Ascending aorta (tissue), 2 donors: Measurements from ENCODE around the gene MLH1. TPM values are rescaled to one million over a fixed set of nuclear protein-coding genes. Genes with fewer than 3 reads are reported as not detected.
A peak's percentile ranks its signal among the peaks of the same experiment; 100 is the strongest.

Experiments used
- DNase-seq, 2 donors: peaks; one replicate each; pipeline ENCODE4 v3.0.0-alpha.2; 2019; ENCODE audit warnings: low spot score in 2 of 2
- H3K27ac ChIP-seq, 2 donors: fragments of 200-600 bp; sonication (generic); one replicate each; pipeline ENCODE4 v1.5.1; 2016 to 2017; ENCODE audit warnings: mild to moderate bottlenecking in 1 of 2
- H3K27me3 ChIP-seq: fragments of 200-600 bp; sonication (generic); one replicate; pipeline ENCODE4 v1.5.1; 2017
- H3K36me3 ChIP-seq, 2 donors: fragments of 200-600 bp; sonication (generic); one replicate each; pipeline ENCODE4 v1.5.1; 2016
- H3K4me1 ChIP-seq, 2 donors: fragments of 200-600 bp; sonication (generic); one replicate each; pipeline ENCODE4 v1.5.1; 2016 to 2017; ENCODE audit warnings: mild to moderate bottlenecking in 1 of 2
- H3K4me3 ChIP-seq, 2 donors: fragments of 200-600 bp; sonication (generic); one replicate each; pipeline ENCODE4 v1.5.1; 2016 to 2017; ENCODE audit warnings: mild to moderate bottlenecking in 1 of 2
- H3K9me3 ChIP-seq, 2 donors: fragments of 200-600 bp; sonication (generic); one replicate each; pipeline ENCODE4 v1.5.1; 2016
- CTCF ChIP-seq, 3 experiments: fragments of 200-600 bp in 2 of 3; fragments of 450-650 bp in 1 of 3; sonication (generic) in 2 of 3; IDR thresholded peaks; one replicate each; pipeline ENCODE4 v1.5.1; 2016 to 2019; ENCODE audit warnings: antibody characterized with exemption in 3 of 3, mild to moderate bottlenecking in 1 of 3, moderate library complexity in 1 of 3
- intact Hi-C: fragments of 100-400 bp; cut with DNase I; formaldehyde crosslinking; loops from one replicate; pipeline ENCODE4 v1.15.1; 2023
- total RNA-seq: library from RNA; depleted of rRNA; stranded (reverse); fragments of >200 nt; gene quantifications from one replicate; pipeline ENCODE4 v1.1.0, GENCODE V29; 2016

MLH1 gene
- total RNA-seq, 1 donor from 2014 or later: 18.0 TPM

DNA sequence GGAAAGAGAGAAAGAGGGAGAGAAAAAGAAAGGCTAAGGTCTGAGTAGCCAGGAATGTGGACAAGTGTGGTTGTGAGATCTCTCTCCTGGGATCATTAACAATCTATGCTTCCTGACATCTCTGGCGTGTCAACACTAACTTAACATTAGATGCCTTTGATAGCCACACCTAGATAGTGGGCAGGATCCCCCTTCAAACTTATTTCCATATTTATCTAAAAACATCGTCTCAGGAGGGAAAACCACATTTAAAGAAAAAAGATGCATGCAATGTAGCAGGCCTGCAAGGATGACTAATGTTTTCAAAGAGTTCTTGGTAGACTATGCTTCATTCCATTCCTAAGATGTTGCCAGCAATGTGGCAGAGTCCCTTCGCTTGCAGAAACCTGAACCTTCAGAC lies 80.9 kb downstream of the MLH1 start:
- H3K27me3 ChIP-seq: no peaks in the 10 kb centered on the region
- TF ChIP-seq CTCF (IDR thresholded peaks at IDR 0.05): no peak
- H3K4me3 ChIP-seq: no peak overlapping the region
- peaks cover 12 to 14% of the 10 kb centered on the region in 2 donors for H3K36me3 ChIP-seq
- peak overlapping the region; percentile 81 to 85 for H3K27ac ChIP-seq
- intact Hi-C loops: loop anchor here (2.0 to 5.0 kb wide), 2 partner anchors 19 to 38 kb away; no protein-coding TSS in a partner anchor
- no peaks in the 10 kb centered on the region for H3K9me3 ChIP-seq
- DNase-seq: no peak
- H3K4me1 ChIP-seq: peaks cover 3 to 46% of the 10 kb centered on the region in 2 donors

GRCh38 chr3:37075955-37076354 lies 82.6 kb downstream of the MLH1 start:
- no peak for TF ChIP-seq CTCF (IDR thresholded peaks at IDR 0.05)
- H3K9me3 ChIP-seq: no peaks in the 10 kb centered on the region
- H3K36me3 ChIP-seq: peaks cover 12 to 16% of the 10 kb centered on the region in 2 donors
- H3K4me3 ChIP-seq: no peak overlapping the region
- H3K27ac ChIP-seq: peak overlapping the region; percentile 82 to 84
- intact Hi-C loops: loop anchor here (2.0 kb wide), 2 partner anchors 21 to 43 kb away; no protein-coding TSS in a partner anchor
- DNase-seq: no peak
- peaks cover 3 to 46% of the 10 kb centered on the region in 2 donors for H3K4me1 ChIP-seq
- no peaks in the 10 kb centered on the region for H3K27me3 ChIP-seq

GRCh38 chr3:37082317-37082716 lies 89.0 kb downstream of the MLH1 start:
- Histone ChIP-seq H3K27ac (peak overlapping the region; percentile 11 to 25), H3K4me3 (no peak overlapping the region), H3K4me1 (no peaks in the 10 kb centered on the region), H3K36me3 (peaks cover 15 to 25% of the 10 kb centered on the region in 2 donors), H3K27me3 (no peaks in the 10 kb centered on the region), H3K9me3 (no peaks in the 10 kb centered on the region)
- TF ChIP-seq CTCF (IDR thresholded peaks at IDR 0.05): no peak
- no peak for DNase-seq
- intact Hi-C loops: no loop called here

GRCh38 chr3:37086918-37087317 lies 93.6 kb downstream of the MLH1 start:
- no peaks in the 10 kb centered on the region for H3K27me3 ChIP-seq
- no peak overlapping the region for H3K27ac ChIP-seq
- no peak overlapping the region for H3K4me3 ChIP-seq
- intact Hi-C loops: no loop called here
- DNase-seq: no peak
- peaks cover 15 to 28% of the 10 kb centered on the region in 2 donors for H3K36me3 ChIP-seq
- H3K9me3 ChIP-seq: no peaks in the 10 kb centered on the region
- TF ChIP-seq CTCF (IDR thresholded peaks at IDR 0.05): no peak
- no peaks in the 10 kb centered on the region for H3K4me1 ChIP-seq

GRCh38 chr3:37087870-37088269 lies 94.6 kb downstream of the MLH1 start:
- H3K36me3 ChIP-seq: peaks cover 15 to 29% of the 10 kb centered on the region in 2 donors

More at GRCh38 chr3:37087870-37088269, 94.6 kb downstream of the MLH1 start:
- no peaks in the 10 kb centered on the region for H3K4me1 ChIP-seq
- no peaks in the 10 kb centered on the region for H3K27me3 ChIP-seq
- H3K27ac ChIP-seq: no peak overlapping the region
- no peak for DNase-seq
- no peak for TF ChIP-seq CTCF (IDR thresholded peaks at IDR 0.05)
- intact Hi-C loops: no loop called here
- no peak overlapping the region for H3K4me3 ChIP-seq
- H3K9me3 ChIP-seq: no peaks in the 10 kb centered on the region
